Liver (tissue), 9 donors: ENCODE data around the gene FZD10. TPM values are rescaled to one million over a fixed set of nuclear protein-coding genes. Genes with fewer than 3 reads are reported as not detected.

ENCODE experiments used
- DNase-seq: peaks from one replicate; pipeline ENCODE4 v3.0.0-alpha.2; 2017; ENCODE audit warnings: low spot score
- H3K27ac ChIP-seq, 2 donors: one replicate each; pipeline ENCODE4 v1.7.0; 2013; ENCODE audit warnings: inconsistent platforms in 2 of 2, low read length in 2 of 2, control low read depth in 1 of 2, low read depth in 1 of 2, mild to moderate bottlenecking in 1 of 2
- H3K27me3 ChIP-seq, 4 donors: one replicate each; pipeline versions ENCODE4 v1.6.1 to v1.7.0; 2013; ENCODE audit warnings: low read length in 3 of 4, inconsistent platforms in 1 of 4, mild to moderate bottlenecking in 1 of 4, moderate library complexity in 1 of 4; ENCODE audit not compliant: control insufficient read depth in 4 of 4, insufficient read depth in 4 of 4
- H3K36me3 ChIP-seq, 4 donors: one replicate each; pipeline versions ENCODE4 v1.6.1 to v1.7.0; 2013; ENCODE audit warnings: low read length in 3 of 4, mild to moderate bottlenecking in 3 of 4, low read depth in 1 of 4, moderate library complexity in 1 of 4; ENCODE audit not compliant: control insufficient read depth in 4 of 4, insufficient read depth in 3 of 4
- H3K4me1 ChIP-seq, 4 donors: one replicate each; pipeline versions ENCODE4 v1.6.1 to v1.7.0; 2013; ENCODE audit warnings: low read length in 3 of 4, mild to moderate bottlenecking in 3 of 4, moderate library complexity in 1 of 4; ENCODE audit not compliant: control insufficient read depth in 4 of 4, insufficient read depth in 4 of 4
- H3K4me3 ChIP-seq, 3 donors: one replicate each; pipeline versions ENCODE4 v1.6.1 to v1.7.0; 2013; ENCODE audit warnings: low read length in 3 of 3, control low read depth in 1 of 3, low read depth in 1 of 3, mild to moderate bottlenecking in 1 of 3
- H3K9ac ChIP-seq, 2 donors: one replicate each; pipeline ENCODE4 v1.7.0; 2013; ENCODE audit warnings: low read length in 2 of 2, mild to moderate bottlenecking in 2 of 2, moderate library complexity in 2 of 2, control low read depth in 1 of 2, low read depth in 1 of 2
- H3K9me3 ChIP-seq, 4 donors: one replicate each; pipeline versions ENCODE4 v1.6.1 to v1.7.0; 2013; ENCODE audit warnings: low read length in 3 of 4; ENCODE audit not compliant: control insufficient read depth in 4 of 4
- FOXA1 ChIP-seq: IDR thresholded peaks from 2 replicates; pipeline ENCODE4 v1.6.1; 2016; ENCODE audit warnings: antibody characterized with exemption
- FOXA2 ChIP-seq: IDR thresholded peaks from 2 replicates; pipeline ENCODE4 v1.6.1; 2016; ENCODE audit warnings: antibody characterized with exemption
- GABPA ChIP-seq, 2 donors: IDR thresholded peaks in 1 of 2; conservative IDR thresholded peaks in 1 of 2; 2 replicates each; pipeline ENCODE4 v1.6.1; 2016; ENCODE audit warnings: antibody characterized with exemption in 2 of 2, mild to moderate bottlenecking in 1 of 2, moderate library complexity in 1 of 2
- HNF4A ChIP-seq, 2 donors: conservative IDR thresholded peaks; 2 replicates each; pipeline ENCODE4 v1.6.1; 2016; ENCODE audit warnings: antibody characterized with exemption in 2 of 2, mild to moderate bottlenecking in 2 of 2
- HNF4G ChIP-seq: IDR thresholded peaks from 2 replicates; pipeline ENCODE4 v1.6.1; 2016; ENCODE audit warnings: antibody characterized with exemption
- JUND ChIP-seq, 2 donors: IDR thresholded peaks; 2 replicates each; pipeline ENCODE4 v1.6.1; 2016; ENCODE audit warnings: antibody characterized with exemption in 2 of 2
- NR2F2 ChIP-seq: IDR thresholded peaks from 2 replicates; pipeline ENCODE4 v1.6.1; 2016; ENCODE audit warnings: antibody characterized with exemption
- RAD21 ChIP-seq, 2 donors: IDR thresholded peaks; 2 replicates each; pipeline ENCODE4 v1.6.1; 2016; ENCODE audit warnings: antibody characterized with exemption in 2 of 2, mild to moderate bottlenecking in 2 of 2
- RXRA ChIP-seq, 2 donors: IDR thresholded peaks; 2 replicates each; pipeline ENCODE4 v1.6.1; 2017 to 2018; ENCODE audit warnings: antibody characterized with exemption in 2 of 2, mild to moderate bottlenecking in 1 of 2
- SP1 ChIP-seq: IDR thresholded peaks from 2 replicates; pipeline ENCODE4 v1.6.1; 2018; ENCODE audit warnings: antibody characterized with exemption, mild to moderate bottlenecking
- TAF1 ChIP-seq: conservative IDR thresholded peaks from 2 replicates; pipeline ENCODE4 v1.6.1; 2016; ENCODE audit warnings: antibody characterized with exemption, mild to moderate bottlenecking
- YY1 ChIP-seq: IDR thresholded peaks from 2 replicates; pipeline ENCODE4 v1.6.1; 2016; ENCODE audit warnings: antibody characterized with exemption, mild to moderate bottlenecking
- WGBS: extraction: QIAGEN DNeasy Blood & Tissue Kit; methylation state at CpG from one replicate; pipeline ENCODE4 v1.1.7; 2013; 5-methylcytosine and 5-hydroxymethylcytosine counted together
- polyA plus RNA-seq, 2 donors: library from polyadenylated mRNA; stranded (reverse) in 1 of 2; unstranded in 1 of 2; fragments of 200-250 nt in 1 of 2; fragments of >200 nt in 1 of 2; fragmentation: Nextera tagmentation in 1 of 2; extraction: Ambion mirVana in 1 of 2; gene quantifications; one replicate each; pipeline versions ENCODE4 v1.2.1 to v1.2.3, GENCODE V29; 2013 to 2015
- total RNA-seq, 2 donors: library from RNA; depleted of rRNA; stranded (reverse); fragments of >200 nt; gene quantifications; one replicate each; pipeline ENCODE4 v1.2.3, GENCODE V29; 2014
- TF ChIP-seq, protein P1 (sequence below): fragments of 150-350 bp; IDR thresholded peaks from 2 replicates; pipeline ENCODE4 v1.5.1; 2017; ENCODE audit warnings: improper control_type of control experiment, low read depth, low read length; ENCODE audit not compliant: missing input control
- TF ChIP-seq, protein P2 (sequence below): IDR thresholded peaks from 2 replicates; pipeline ENCODE4 v1.6.1; 2016; ENCODE audit warnings: antibody characterized with exemption
- TF ChIP-seq, protein P3 (sequence below): IDR thresholded peaks from 2 replicates; pipeline ENCODE4 v1.6.1; 2016; ENCODE audit warnings: antibody characterized with exemption, mild to moderate bottlenecking
- TF ChIP-seq, protein P4 (sequence below): IDR thresholded peaks from 2 replicates; pipeline ENCODE4 v1.6.1; 2016; ENCODE audit warnings: antibody characterized with exemption
- donor health status: healthy.
- donor health status: healthy.
- donor health status: healthy.
- donor health status: healthy.
- donor health status: healthy.

FZD10 gene
- total and polyA plus RNA-seq, 4 donors = 0.02 TPM; not detected in 3

DNA sequence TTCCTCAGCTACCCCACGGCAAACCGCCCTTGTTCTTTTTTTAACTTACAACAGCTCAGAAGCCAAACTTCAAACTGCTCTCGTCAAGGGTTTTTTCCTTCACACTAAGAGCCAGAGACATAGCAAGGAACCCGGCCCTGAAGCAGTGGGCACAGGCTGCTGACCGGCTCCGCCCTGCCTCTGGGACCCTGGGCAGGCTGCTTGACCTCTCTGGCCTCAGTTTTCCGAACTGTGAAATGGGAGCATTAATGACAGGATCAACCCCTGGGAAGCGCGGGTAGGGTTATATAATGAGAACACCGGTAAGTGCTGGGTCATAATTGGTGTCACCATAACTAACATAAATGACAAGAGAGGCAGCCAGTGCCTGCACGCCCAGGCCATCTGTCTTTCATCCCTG is 21.2 kb upstream of the FZD10 start (continued):
- no peak for TF ChIP-seq RXRA (IDR thresholded peaks at IDR 0.05)
- no peak for TF ChIP-seq HNF4A (conservative IDR thresholded peaks at IDR 0.05)
- no peak for TF ChIP-seq NR2F2
- TF ChIP-seq GABPA (IDR thresholded peaks at IDR 0.05 in 1 of 2, conservative IDR thresholded peaks at IDR 0.05 in 1 of 2) = no peak
- no peak for TF ChIP-seq FOXA1
- TF ChIP-seq SP1 = no peak
- no peak for TF ChIP-seq FOXA2
- TF ChIP-seq, protein P1, sequence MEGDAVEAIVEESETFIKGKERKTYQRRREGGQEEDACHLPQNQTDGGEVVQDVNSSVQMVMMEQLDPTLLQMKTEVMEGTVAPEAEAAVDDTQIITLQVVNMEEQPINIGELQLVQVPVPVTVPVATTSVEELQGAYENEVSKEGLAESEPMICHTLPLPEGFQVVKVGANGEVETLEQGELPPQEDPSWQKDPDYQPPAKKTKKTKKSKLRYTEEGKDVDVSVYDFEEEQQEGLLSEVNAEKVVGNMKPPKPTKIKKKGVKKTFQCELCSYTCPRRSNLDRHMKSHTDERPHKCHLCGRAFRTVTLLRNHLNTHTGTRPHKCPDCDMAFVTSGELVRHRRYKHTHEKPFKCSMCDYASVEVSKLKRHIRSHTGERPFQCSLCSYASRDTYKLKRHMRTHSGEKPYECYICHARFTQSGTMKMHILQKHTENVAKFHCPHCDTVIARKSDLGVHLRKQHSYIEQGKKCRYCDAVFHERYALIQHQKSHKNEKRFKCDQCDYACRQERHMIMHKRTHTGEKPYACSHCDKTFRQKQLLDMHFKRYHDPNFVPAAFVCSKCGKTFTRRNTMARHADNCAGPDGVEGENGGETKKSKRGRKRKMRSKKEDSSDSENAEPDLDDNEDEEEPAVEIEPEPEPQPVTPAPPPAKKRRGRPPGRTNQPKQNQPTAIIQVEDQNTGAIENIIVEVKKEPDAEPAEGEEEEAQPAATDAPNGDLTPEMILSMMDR = no peak

DNA sequence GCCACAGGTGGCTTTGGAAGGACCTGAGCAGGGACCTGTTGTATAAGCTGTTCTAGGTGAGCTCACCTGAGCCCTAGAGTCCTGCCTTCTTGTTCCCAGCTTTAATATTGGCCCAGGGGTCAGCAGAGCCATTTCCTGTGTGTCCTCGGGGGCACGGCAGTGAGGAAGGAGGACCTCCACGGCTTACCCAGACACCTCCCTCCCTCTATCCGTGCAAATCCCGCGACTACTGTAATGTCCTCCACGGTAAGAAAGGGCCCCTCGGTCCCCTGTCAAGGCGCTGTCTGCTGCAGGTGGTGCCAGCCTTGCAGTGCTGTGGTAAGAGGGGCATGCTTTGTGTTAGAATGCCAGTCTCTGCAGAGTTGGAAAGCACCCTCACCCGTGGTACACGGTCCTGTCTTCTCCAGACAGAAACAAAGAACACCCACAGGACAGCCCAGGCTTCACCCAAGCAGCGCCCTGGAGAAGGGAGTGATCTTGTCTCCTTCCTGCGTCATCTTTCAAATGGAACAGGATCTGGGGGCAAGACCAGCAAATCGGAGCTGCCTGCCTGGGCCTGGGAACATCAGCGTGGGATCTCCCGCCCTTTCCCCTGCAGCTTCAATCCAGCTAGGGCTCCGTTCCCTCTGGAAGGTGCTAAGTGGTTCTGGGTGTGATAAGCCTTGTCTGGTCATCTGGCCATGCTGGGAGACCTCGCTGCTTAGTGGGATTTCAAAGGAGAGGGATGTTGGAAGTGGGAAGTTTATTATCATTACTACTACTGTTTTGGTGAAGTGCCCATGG is 20.2 kb upstream of the FZD10 start:
- no peaks in the 10 kb centered on the region for H3K4me1 ChIP-seq
- no peak overlapping the region for H3K4me3 ChIP-seq
- H3K27me3 ChIP-seq = no peaks in the 10 kb centered on the region
- WGBS = 71% methylated on average over 18 of the region's 18 CpGs
- H3K27ac ChIP-seq = no peak overlapping the region
- no peak for DNase-seq
- H3K9ac ChIP-seq = no peak overlapping the region
- TF ChIP-seq SP1 = no peak
- TF ChIP-seq RXRA (IDR thresholded peaks at IDR 0.05) = no peak
- no peak for TF ChIP-seq TAF1
- TF ChIP-seq, protein P2, sequence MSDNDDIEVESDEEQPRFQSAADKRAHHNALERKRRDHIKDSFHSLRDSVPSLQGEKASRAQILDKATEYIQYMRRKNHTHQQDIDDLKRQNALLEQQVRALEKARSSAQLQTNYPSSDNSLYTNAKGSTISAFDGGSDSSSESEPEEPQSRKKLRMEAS = no peak
- TF ChIP-seq FOXA1 = no peak
- TF ChIP-seq JUND (IDR thresholded peaks at IDR 0.05) = no peak
- TF ChIP-seq, protein P3, sequence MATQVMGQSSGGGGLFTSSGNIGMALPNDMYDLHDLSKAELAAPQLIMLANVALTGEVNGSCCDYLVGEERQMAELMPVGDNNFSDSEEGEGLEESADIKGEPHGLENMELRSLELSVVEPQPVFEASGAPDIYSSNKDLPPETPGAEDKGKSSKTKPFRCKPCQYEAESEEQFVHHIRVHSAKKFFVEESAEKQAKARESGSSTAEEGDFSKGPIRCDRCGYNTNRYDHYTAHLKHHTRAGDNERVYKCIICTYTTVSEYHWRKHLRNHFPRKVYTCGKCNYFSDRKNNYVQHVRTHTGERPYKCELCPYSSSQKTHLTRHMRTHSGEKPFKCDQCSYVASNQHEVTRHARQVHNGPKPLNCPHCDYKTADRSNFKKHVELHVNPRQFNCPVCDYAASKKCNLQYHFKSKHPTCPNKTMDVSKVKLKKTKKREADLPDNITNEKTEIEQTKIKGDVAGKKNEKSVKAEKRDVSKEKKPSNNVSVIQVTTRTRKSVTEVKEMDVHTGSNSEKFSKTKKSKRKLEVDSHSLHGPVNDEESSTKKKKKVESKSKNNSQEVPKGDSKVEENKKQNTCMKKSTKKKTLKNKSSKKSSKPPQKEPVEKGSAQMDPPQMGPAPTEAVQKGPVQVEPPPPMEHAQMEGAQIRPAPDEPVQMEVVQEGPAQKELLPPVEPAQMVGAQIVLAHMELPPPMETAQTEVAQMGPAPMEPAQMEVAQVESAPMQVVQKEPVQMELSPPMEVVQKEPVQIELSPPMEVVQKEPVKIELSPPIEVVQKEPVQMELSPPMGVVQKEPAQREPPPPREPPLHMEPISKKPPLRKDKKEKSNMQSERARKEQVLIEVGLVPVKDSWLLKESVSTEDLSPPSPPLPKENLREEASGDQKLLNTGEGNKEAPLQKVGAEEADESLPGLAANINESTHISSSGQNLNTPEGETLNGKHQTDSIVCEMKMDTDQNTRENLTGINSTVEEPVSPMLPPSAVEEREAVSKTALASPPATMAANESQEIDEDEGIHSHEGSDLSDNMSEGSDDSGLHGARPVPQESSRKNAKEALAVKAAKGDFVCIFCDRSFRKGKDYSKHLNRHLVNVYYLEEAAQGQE = no peak
- no peak for TF ChIP-seq NR2F2
- TF ChIP-seq FOXA2 = no peak
- no peak for TF ChIP-seq RAD21 (IDR thresholded peaks at IDR 0.05)
- TF ChIP-seq, protein P4, sequence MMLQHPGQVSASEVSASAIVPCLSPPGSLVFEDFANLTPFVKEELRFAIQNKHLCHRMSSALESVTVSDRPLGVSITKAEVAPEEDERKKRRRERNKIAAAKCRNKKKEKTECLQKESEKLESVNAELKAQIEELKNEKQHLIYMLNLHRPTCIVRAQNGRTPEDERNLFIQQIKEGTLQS = no peak
- H3K9me3 ChIP-seq = no peaks in the 10 kb centered on the region
- no peaks in the 10 kb centered on the region for H3K36me3 ChIP-seq

DNA sequence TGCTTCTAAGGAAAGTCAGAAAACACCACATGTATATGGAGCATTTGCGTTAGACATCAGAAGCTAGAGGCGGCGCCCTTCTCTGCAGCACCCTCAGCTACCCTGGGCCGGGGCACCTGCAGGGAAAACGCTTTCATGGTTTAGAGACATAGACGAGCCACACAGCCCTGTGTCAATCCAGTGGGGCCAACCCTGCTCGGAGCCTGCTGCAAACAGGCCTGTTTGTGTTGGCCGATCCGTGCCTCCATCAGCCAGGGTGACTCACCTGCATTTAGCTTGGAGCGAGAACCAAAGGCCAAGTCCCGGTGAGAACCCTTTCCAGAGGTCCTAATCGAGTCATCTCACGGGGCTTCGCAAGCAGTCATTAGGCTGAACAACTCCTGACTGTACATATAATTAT is 19.5 kb upstream of the FZD10 start:
- Histone ChIP-seq H3K36me3 (no peaks in the 10 kb centered on the region), H3K9me3 (no peaks in the 10 kb centered on the region), H3K27me3 (no peaks in the 10 kb centered on the region), H3K9ac (no peak overlapping the region), H3K4me3 (no peak overlapping the region), H3K4me1 (no peaks in the 10 kb centered on the region), H3K27ac (no peak overlapping the region)
- DNase-seq = no peak
- 81% methylated on average over 14 of the region's 14 CpGs for WGBS
- TF ChIP-seq JUND (IDR thresholded peaks at IDR 0.05) (no peak), FOXA2 (no peak), HNF4G (no peak), YY1 (no peak), HNF4A (conservative IDR thresholded peaks at IDR 0.05) (no peak)
- TF ChIP-seq, protein P3 = no peak
- TF ChIP-seq, protein P4 = no peak
